IMR-90 (cell line): ENCODE measurements around the gene SMC1B. TPM values are rescaled to one million over a fixed set of nuclear protein-coding genes. Genes with fewer than 3 reads are reported as not detected.

Experiments used
- ATAC-seq: fragments of 200-7000 bp; cut with Tn5 transposase; 2 replicates; pipeline ENCODE4 v1.9.1; 2020; ENCODE audit warnings: low read depth, mild to moderate bottlenecking, moderate library complexity
- BruUV-seq: library from RNA; stranded (reverse); fragments of 400-500 nt; replicated peaks from 2 replicates; lab custom pipeline; 2021; lab: Mats Ljungman, UMichigan
- CTCF ChIA-PET: fragments of 300-600 bp; formaldehyde crosslinking; extraction: SDS; loops from one replicate; lab custom pipeline; 2021; ENCODE audit warnings: antibody characterized with exemption; lab: Yijun Ruan, JAX
- POLR2A ChIA-PET: fragments of 300-600 bp; sonication (Branson Sonifier 250); formaldehyde crosslinking; loops from one replicate; lab custom pipeline; 2022; ENCODE audit warnings: antibody characterized with exemption; ENCODE audit not compliant: unreplicated experiment; lab: Charles Lee
- DNase-seq: peaks from one replicate; pipeline ENCODE4 v3.0.0; 2013
- H2AFZ ChIP-seq: replicated peaks from 2 replicates; pipeline ENCODE3; 2013; ENCODE audit warnings: low read length, mild to moderate bottlenecking; ENCODE audit not compliant: poor library complexity
- H2AK5ac ChIP-seq: 2 replicates; pipeline ENCODE4 v1.6.1; 2013; ENCODE audit warnings: low read depth, low read length, inconsistent platforms
- H2AK9ac ChIP-seq: replicated peaks from 2 replicates; pipeline ENCODE3; 2013; ENCODE audit warnings: mild to moderate bottlenecking, low read depth, low read length, moderate library complexity; ENCODE audit not compliant: poor library complexity
- H2BK120ac ChIP-seq: 2 replicates; pipeline ENCODE4 v1.6.1; 2013; ENCODE audit warnings: low read depth, low read length, inconsistent platforms
- H2BK15ac ChIP-seq: 3 replicates; pipeline ENCODE4 v1.6.1; 2013; ENCODE audit warnings: low read depth, low read length, inconsistent platforms
- H2BK20ac ChIP-seq: 2 replicates; pipeline ENCODE4 v1.6.1; 2013; ENCODE audit warnings: low read depth, mild to moderate bottlenecking, inconsistent platforms, low read length, moderate library complexity
- H2BK5ac ChIP-seq: 2 replicates; pipeline ENCODE4 v1.6.1; 2013; ENCODE audit warnings: mild to moderate bottlenecking, low read depth, low read length, inconsistent platforms; ENCODE audit not compliant: poor library complexity, severe bottlenecking
- H3K14ac ChIP-seq: replicated peaks from 2 replicates; pipeline ENCODE4 v1.6.1; 2013; ENCODE audit warnings: low read depth, low read length, inconsistent platforms
- H3K18ac ChIP-seq: 2 replicates; pipeline ENCODE4 v1.6.1; 2013; ENCODE audit warnings: low read depth, low read length, control low read depth
- H3K23ac ChIP-seq: 2 replicates; pipeline ENCODE4 v1.6.1; 2013; ENCODE audit warnings: low read depth, low read length, inconsistent platforms
- H3K27ac ChIP-seq: 2 replicates; pipeline ENCODE4 v1.5.1; 2013; ENCODE audit warnings: mild to moderate bottlenecking, control low read depth, low read length; ENCODE audit not compliant: insufficient read depth
- H3K27me3 ChIP-seq: 2 replicates; pipeline ENCODE4 v1.6.1; 2013; ENCODE audit warnings: low read length; ENCODE audit not compliant: control insufficient read depth, insufficient read depth
- H3K36me3 ChIP-seq: 2 replicates; pipeline ENCODE4 v1.6.1; 2013; ENCODE audit warnings: low read length, mixed read lengths; ENCODE audit not compliant: control insufficient read depth, insufficient read depth
- H3K4ac ChIP-seq: 2 replicates; pipeline ENCODE4 v1.6.1; 2013; ENCODE audit warnings: low read depth, low read length, inconsistent platforms
- H3K4me1 ChIP-seq: 2 replicates; pipeline ENCODE4 v1.6.1; 2013; ENCODE audit warnings: low read length, mixed read lengths; ENCODE audit not compliant: control insufficient read depth, insufficient read depth
- H3K4me2 ChIP-seq: 2 replicates; pipeline ENCODE4 v1.6.1; 2013; ENCODE audit warnings: low read depth, mild to moderate bottlenecking, control low read depth, low read length, moderate library complexity
- H3K4me3 ChIP-seq: 2 replicates; pipeline ENCODE4 v1.5.1; 2013; ENCODE audit warnings: low read depth, mild to moderate bottlenecking, control low read depth, low read length, moderate library complexity; ENCODE audit not compliant: insufficient read depth
- H3K56ac ChIP-seq: 2 replicates; pipeline ENCODE4 v1.6.1; 2013; ENCODE audit warnings: low read length, inconsistent platforms; ENCODE audit not compliant: insufficient read depth; ENCODE audit errors: extremely low read depth
- H3K79me1 ChIP-seq, 2 experiments: 2 replicates each; pipeline ENCODE4 v1.6.1; 2013; ENCODE audit warnings: low read length in 2 of 2, inconsistent platforms in 1 of 2, low read depth in 1 of 2
- H3K9ac ChIP-seq: 2 replicates; pipeline ENCODE4 v1.6.1; 2013; ENCODE audit warnings: low read depth, low read length, control low read depth
- H3K9me1 ChIP-seq: 2 replicates; pipeline ENCODE4 v1.6.1; 2013; ENCODE audit warnings: low read length, inconsistent platforms; ENCODE audit not compliant: insufficient read depth
- H3K9me3 ChIP-seq: 2 replicates; pipeline ENCODE4 v1.6.1; 2013; ENCODE audit warnings: low read length; ENCODE audit not compliant: control insufficient read depth, insufficient read depth
- H4K20me1 ChIP-seq: 2 replicates; pipeline ENCODE4 v1.6.1; 2013; ENCODE audit warnings: low read length, inconsistent platforms; ENCODE audit not compliant: insufficient read depth
- H4K5ac ChIP-seq: 2 replicates; pipeline ENCODE4 v1.6.1; 2013; ENCODE audit warnings: mild to moderate bottlenecking, low read depth, low read length, control low read depth
- H4K8ac ChIP-seq, 2 experiments: 2 replicates each; pipeline ENCODE4 v1.6.1; 2013; ENCODE audit warnings: low read depth in 2 of 2, low read length in 2 of 2, control low read depth in 1 of 2, inconsistent platforms in 1 of 2
- H4K91ac ChIP-seq: 2 replicates; pipeline ENCODE4 v1.6.1; 2013; ENCODE audit warnings: low read depth, low read length, inconsistent platforms; ENCODE audit not compliant: insufficient read depth
- BHLHE40 ChIP-seq: fragments of 150-350 bp; IDR thresholded peaks from 2 replicates; pipeline ENCODE4 v1.6.1; 2016; ENCODE audit warnings: mild to moderate bottlenecking, low read depth, low read length
- CEBPB ChIP-seq: IDR thresholded peaks from 2 replicates; pipeline ENCODE4 v1.6.1; 2012; ENCODE audit warnings: low read depth, low read length, improper control_type of control experiment
- CHD1 ChIP-seq: IDR thresholded peaks from 2 replicates; pipeline ENCODE4 v1.6.1; 2012; ENCODE audit warnings: low read depth, low read length, improper control_type of control experiment
- CTCF ChIP-seq: conservative IDR thresholded peaks from 2 replicates; pipeline ENCODE4 v1.5.1; 2012; ENCODE audit warnings: mild to moderate bottlenecking, low read depth, low read length, improper control_type of control experiment
- ELK1 ChIP-seq: fragments of 150-350 bp; IDR thresholded peaks from 2 replicates; pipeline ENCODE4 v1.6.1; 2016; ENCODE audit warnings: low read depth, mild to moderate bottlenecking, low read length, moderate library complexity, borderline replicate concordance
- MAFK ChIP-seq: IDR thresholded peaks from 2 replicates; pipeline ENCODE4 v1.6.1; 2012; ENCODE audit warnings: low read depth, low read length, improper control_type of control experiment
- MAZ ChIP-seq: IDR thresholded peaks from 2 replicates; pipeline ENCODE4 v1.6.1; 2012; ENCODE audit warnings: low read depth, mild to moderate bottlenecking, low read length, improper control_type of control experiment, moderate library complexity, borderline replicate concordance
- MXI1 ChIP-seq: IDR thresholded peaks from 2 replicates; pipeline ENCODE4 v1.6.1; 2012; ENCODE audit warnings: low read depth, mild to moderate bottlenecking, low read length, moderate library complexity, borderline replicate concordance
- POLR2A ChIP-seq: IDR thresholded peaks from 2 replicates; pipeline ENCODE4 v1.6.1; 2012; ENCODE audit warnings: mild to moderate bottlenecking, low read depth, low read length
- RAD21 ChIP-seq: IDR thresholded peaks from 2 replicates; pipeline ENCODE4 v1.6.1; 2012; ENCODE audit warnings: low read length, improper control_type of control experiment
- RFX5 ChIP-seq: IDR thresholded peaks from 2 replicates; pipeline ENCODE4 v1.8.0; 2012; ENCODE audit warnings: low read depth, mild to moderate bottlenecking, low read length, moderate library complexity
- SMC3 ChIP-seq: fragments of 150-350 bp; IDR thresholded peaks from 2 replicates; pipeline ENCODE4 v1.6.1; 2016; ENCODE audit warnings: low read depth, mild to moderate bottlenecking, antibody characterized with exemption, low read length, moderate library complexity
- USF2 ChIP-seq: fragments of 150-350 bp; IDR thresholded peaks from 2 replicates; pipeline ENCODE4 v1.6.1; 2017; ENCODE audit warnings: mild to moderate bottlenecking, antibody characterized with exemption, low read length, low read depth
- WGBS, 2 experiments: methylation state at CpG; one replicate each; pipeline versions ENCODE4 v1.1.5 to v1.1.7; 2013; ENCODE audit warnings: missing lambda C conversion rate in 2 of 2; ENCODE audit not compliant: insufficient read length in 1 of 2; ENCODE audit errors: extremely low coverage in 2 of 2; 5-methylcytosine and 5-hydroxymethylcytosine counted together
- dilution Hi-C: fragments of 300-500 bp; cut with HindIII; formaldehyde crosslinking; loops from one replicate; pipeline ENCODE4 v1.14.3; 2018; ENCODE audit warnings: low sequenced_read_pairs; ENCODE audit not compliant: unreplicated experiment
- in situ Hi-C: fragments of 300-500 bp; cut with MboI; formaldehyde crosslinking; loops from 3 replicates; pipeline ENCODE4 v1.14.3; 2019; ENCODE audit warnings: low sequenced_read_pairs, inconsistent platforms, mixed read lengths
- intact Hi-C: fragments of 100-400 bp; cut with micrococcal nuclease; formaldehyde crosslinking; loops from 2 replicates; pipeline ENCODE4 v1.10.0; 2022
- polyA plus RNA-seq, 3 experiments: library from polyadenylated mRNA; depleted of rRNA; stranded (reverse); fragments of >200 nt; gene quantifications; 2 replicates each; pipeline ENCODE4 v1.2.3, GENCODE V29; 2012; ENCODE audit warnings: low replicate concordance in 1 of 3
- total RNA-seq: library from RNA; depleted of rRNA; stranded (reverse); fragments of >200 nt; gene quantifications from 2 replicates; pipeline ENCODE4 v1.2.3, GENCODE V29; 2012

The SMC1B gene
- total and polyA plus RNA-seq, 2 of the 4 experiments (the other 2 are of a cell fraction): not detected

- Histone ChIP-seq H3K23ac (no peak overlapping the region), H2BK5ac (no peak overlapping the region), H3K27me3 (no peaks in the 10 kb centered on the region), H2BK15ac (no peak overlapping the region), H3K4me3 (no peak overlapping the region), H3K56ac (no peak overlapping the region), H3K36me3 (no peaks in the 10 kb centered on the region; the same call in 1 of the 2 replicates), H2AK5ac (no peak overlapping the region), H3K79me1 (no peaks in the 10 kb centered on the region), H3K4ac (no peak overlapping the region), H2BK20ac (no peak overlapping the region), H3K18ac (no peak overlapping the region), H4K5ac (no peak overlapping the region), H2AK9ac (no peak overlapping the region), H4K91ac (no peak overlapping the region), H2AFZ (no peak overlapping the region), H2BK120ac (no peak overlapping the region), H3K4me2 (no peak overlapping the region), H3K27ac (no peak overlapping the region), H3K9ac (no peak overlapping the region), H4K8ac (no peak overlapping the region), H3K14ac (no peak overlapping the region), H3K4me1 (no peaks in the 10 kb centered on the region), H4K20me1 (no peaks in the 10 kb centered on the region), H3K9me3 (no peaks in the 10 kb centered on the region), H3K9me1 (no peaks in the 10 kb centered on the region)
- no peak for ATAC-seq
- no peak for DNase-seq
- no TSS peak for BruUV-seq
- ChIA-PET CTCF (no interaction called here), POLR2A (no interaction called here)
- dilution Hi-C loops (no loop called here), intact Hi-C loops (no loop called here), in situ Hi-C loops (no loop called here)
- WGBS, 2 experiments: no CpG with 5 or more reads among the region's 2 CpGs
- TF ChIP-seq CEBPB: no peak
- TF ChIP-seq MXI1: no peak
- no peak for TF ChIP-seq BHLHE40
- no peak for TF ChIP-seq RFX5
- no peak for TF ChIP-seq CHD1
- TF ChIP-seq MAFK: no peak
- no peak for TF ChIP-seq CTCF
- no peak for TF ChIP-seq SMC3
- TF ChIP-seq MAZ: no peak
- TF ChIP-seq RAD21: no peak
- no peak for TF ChIP-seq USF2
- TF ChIP-seq ELK1: no peak
- TF ChIP-seq POLR2A: no peak
These were observed 8.1 kb upstream of the SMC1B start for GRCh38 chr22:45421349-45422055.
